ENCODE data around the gene ITGA2. TPM values are rescaled to one million over a fixed set of nuclear protein-coding genes. Genes with fewer than 3 reads are reported as not detected.

ITGA2 gene
- total RNA-seq, 2 experiments from 2014 or later = 0.74 to 0.86 TPM

DNA sequence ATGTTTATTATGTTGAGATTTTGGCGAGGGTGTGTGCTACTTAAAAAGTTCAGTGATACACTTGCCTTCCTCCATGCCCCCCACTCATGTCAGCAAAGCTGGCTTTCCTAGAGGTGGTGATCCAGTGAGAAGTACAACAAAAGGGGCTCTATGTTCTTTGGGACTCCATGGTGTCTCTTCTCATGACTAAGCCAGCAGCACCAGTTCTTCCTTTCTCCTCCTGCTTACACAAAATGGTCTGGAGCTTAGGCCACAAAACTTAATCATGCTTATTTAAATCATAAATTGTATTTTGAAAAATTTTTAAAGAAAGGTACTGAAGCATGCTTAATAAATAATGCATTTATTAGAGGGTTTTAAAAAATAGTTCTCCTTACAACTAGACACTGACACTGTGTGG is 98.0 kb downstream of the ITGA2 start:
- TF ChIP-seq, protein P1, sequence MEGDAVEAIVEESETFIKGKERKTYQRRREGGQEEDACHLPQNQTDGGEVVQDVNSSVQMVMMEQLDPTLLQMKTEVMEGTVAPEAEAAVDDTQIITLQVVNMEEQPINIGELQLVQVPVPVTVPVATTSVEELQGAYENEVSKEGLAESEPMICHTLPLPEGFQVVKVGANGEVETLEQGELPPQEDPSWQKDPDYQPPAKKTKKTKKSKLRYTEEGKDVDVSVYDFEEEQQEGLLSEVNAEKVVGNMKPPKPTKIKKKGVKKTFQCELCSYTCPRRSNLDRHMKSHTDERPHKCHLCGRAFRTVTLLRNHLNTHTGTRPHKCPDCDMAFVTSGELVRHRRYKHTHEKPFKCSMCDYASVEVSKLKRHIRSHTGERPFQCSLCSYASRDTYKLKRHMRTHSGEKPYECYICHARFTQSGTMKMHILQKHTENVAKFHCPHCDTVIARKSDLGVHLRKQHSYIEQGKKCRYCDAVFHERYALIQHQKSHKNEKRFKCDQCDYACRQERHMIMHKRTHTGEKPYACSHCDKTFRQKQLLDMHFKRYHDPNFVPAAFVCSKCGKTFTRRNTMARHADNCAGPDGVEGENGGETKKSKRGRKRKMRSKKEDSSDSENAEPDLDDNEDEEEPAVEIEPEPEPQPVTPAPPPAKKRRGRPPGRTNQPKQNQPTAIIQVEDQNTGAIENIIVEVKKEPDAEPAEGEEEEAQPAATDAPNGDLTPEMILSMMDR (IDR thresholded peaks at IDR 0.05) = no peak
- ChIA-PET POLR2A (no interaction called here), CTCF (interaction anchor here (0.8 to 4.6 kb wide), 3 partner anchors 9 to 138 kb away, joined by 3 to 56 read pairs (median 15); no protein-coding TSS in a partner anchor)
- H3K4me1 Mint-ChIP-seq (ENCODE audit: low read depth) = peaks cover 35% of the 10 kb centered on the region
- intact Hi-C loops (cut with micrococcal nuclease) = no loop called here
- no peak overlapping the region for H3K4me3 Mint-ChIP-seq
- H3K36me3 Mint-ChIP-seq (ENCODE audit: low read depth) = no peaks in the 10 kb centered on the region
- DNase-seq (no peak), ATAC-seq (no peak)
- H3K27me3 Mint-ChIP-seq = no peaks in the 10 kb centered on the region
- no peaks in the 10 kb centered on the region for H3K9me3 Mint-ChIP-seq
- H3K27ac Mint-ChIP-seq = no peak overlapping the region

DNA sequence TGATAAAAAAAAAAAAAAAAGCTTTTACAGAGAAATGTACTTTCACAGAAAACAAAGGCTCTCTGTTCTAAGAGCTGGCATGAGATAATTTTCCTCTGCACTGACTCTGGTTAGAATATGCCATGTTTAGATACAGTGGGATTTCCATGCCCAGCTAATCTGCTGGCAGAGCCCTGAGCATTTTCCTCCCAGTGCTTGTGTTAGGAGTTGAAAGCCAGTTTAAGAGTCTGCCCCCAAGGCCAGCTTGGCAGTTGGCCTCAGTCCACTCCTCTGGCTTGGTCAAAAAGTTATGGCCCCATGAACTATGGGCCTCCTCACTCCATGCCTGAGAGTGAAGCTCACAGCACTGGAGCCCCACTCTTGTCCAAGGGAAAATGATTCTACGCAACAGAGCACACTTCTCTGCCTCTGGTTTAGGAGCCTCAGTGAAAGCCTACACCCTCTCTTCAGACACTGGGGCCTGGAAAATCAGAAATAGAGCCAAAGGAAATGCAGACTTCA is 98.5 kb downstream of the ITGA2 start:
- ChIA-PET CTCF (interaction anchor here (0.8 to 4.6 kb wide), 4 partner anchors 9 to 139 kb away, joined by 3 to 56 read pairs (median 10); no protein-coding TSS in a partner anchor), POLR2A (no interaction called here)
- intact Hi-C loops (cut with micrococcal nuclease) = no loop called here
- H3K4me3 Mint-ChIP-seq = no peak overlapping the region
- H3K27me3 Mint-ChIP-seq = no peaks in the 10 kb centered on the region
- no peaks in the 10 kb centered on the region for H3K9me3 Mint-ChIP-seq
- peaks cover 35% of the 10 kb centered on the region for H3K4me1 Mint-ChIP-seq (ENCODE audit: low read depth)
- no peak for ATAC-seq
- DNase-seq = no peak
- H3K27ac Mint-ChIP-seq = no peak overlapping the region
- TF ChIP-seq, protein P1 (IDR thresholded peaks at IDR 0.05) = no peak
- no peaks in the 10 kb centered on the region for H3K36me3 Mint-ChIP-seq (ENCODE audit: low read depth)

DNA sequence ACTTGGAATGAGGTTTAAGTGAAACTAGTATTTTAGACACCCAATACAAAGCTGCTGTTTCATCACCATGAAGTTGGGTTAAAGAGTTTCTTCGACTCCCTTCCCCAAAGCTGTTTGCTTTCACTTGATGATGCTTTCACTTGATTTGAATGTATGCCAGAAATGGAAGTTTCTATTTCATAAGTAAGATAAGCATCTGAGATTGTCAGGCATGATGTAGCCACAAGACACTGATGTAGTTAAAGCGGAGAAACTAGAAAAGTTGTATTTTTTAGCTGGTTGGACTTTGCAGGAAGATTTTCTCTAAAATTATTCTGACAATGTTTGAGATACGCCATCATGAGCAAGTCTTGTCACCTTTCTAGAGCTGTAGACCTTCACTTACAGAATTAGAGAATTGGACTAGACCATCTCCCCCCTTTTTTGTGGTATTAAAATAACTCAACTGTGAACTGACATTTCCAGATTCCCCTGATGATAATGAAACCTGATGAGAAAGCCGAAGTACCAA is 100.4 kb downstream of the ITGA2 start:
- CTCF ChIA-PET = interaction anchor here (0.7 to 4.6 kb wide), 19 partner anchors 11 to 361 kb away, joined by 3 to 56 read pairs (median 3); partner anchors contain the start of gene MOCS2
- POLR2A ChIA-PET = interaction anchor here (0.8 to 1.4 kb wide), 4 partner anchors 57 to 106 kb away, joined by 3 read pairs; partner anchors contain the start of gene ITGA2
- peak; percentile 82 for ATAC-seq
- H3K27ac Mint-ChIP-seq = peak overlapping the region; percentile 80
- no peak for DNase-seq
- H3K9me3 Mint-ChIP-seq = no peaks in the 10 kb centered on the region
- peaks cover 31% of the 10 kb centered on the region for H3K4me1 Mint-ChIP-seq (ENCODE audit: low read depth)
- TF ChIP-seq, protein P1 (IDR thresholded peaks at IDR 0.05) = no peak
- no peaks in the 10 kb centered on the region for H3K36me3 Mint-ChIP-seq (ENCODE audit: low read depth)
- intact Hi-C loops (cut with micrococcal nuclease) = no loop called here
- H3K27me3 Mint-ChIP-seq = no peaks in the 10 kb centered on the region
- peak overlapping the region; percentile 50 for H3K4me3 Mint-ChIP-seq

DNA sequence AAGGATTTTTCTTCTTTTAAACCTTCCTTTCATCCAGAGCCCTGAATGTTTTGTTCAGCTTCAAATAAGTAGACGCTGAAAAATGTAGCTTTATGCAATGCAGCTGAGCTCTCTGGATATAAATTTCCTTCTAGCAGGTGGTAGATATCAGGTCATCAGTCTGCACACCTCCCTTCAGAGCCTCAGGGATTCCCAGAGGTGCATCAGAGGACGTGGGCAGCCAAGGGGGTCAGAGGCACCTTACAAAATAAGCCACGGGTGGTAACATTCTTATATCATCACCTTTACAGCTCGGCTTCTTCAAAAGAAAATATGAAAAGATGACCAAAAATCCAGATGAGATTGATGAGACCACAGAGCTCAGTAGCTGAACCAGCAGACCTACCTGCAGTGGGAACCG is 101.1 kb downstream of the ITGA2 start:
- peak; percentile 55 for ATAC-seq
- no peaks in the 10 kb centered on the region for H3K36me3 Mint-ChIP-seq (ENCODE audit: low read depth)
- ChIA-PET CTCF (interaction anchor here (0.7 to 4.6 kb wide), 16 partner anchors 11 to 362 kb away, joined by 3 to 56 read pairs (median 3); partner anchors contain the start of gene MOCS2), POLR2A (interaction anchor here (0.8 kb wide), 1 partner anchor 58 kb away, joined by 3 read pairs; no protein-coding TSS in a partner anchor)
- intact Hi-C loops (cut with micrococcal nuclease) = loop anchor here (10.0 kb wide), 2 partner anchors 55 to 305 kb away; partner anchors contain the start of genes ITGA1 and PELO
- H3K27ac Mint-ChIP-seq = no peak overlapping the region
- no peaks in the 10 kb centered on the region for H3K27me3 Mint-ChIP-seq
- TF ChIP-seq, protein P1 (IDR thresholded peaks at IDR 0.05) = no peak
- peak overlapping the region; percentile 3 for H3K4me3 Mint-ChIP-seq
- DNase-seq = peak; percentile 59
- peaks cover 27% of the 10 kb centered on the region for H3K4me1 Mint-ChIP-seq (ENCODE audit: low read depth)
- no peaks in the 10 kb centered on the region for H3K9me3 Mint-ChIP-seq

DNA sequence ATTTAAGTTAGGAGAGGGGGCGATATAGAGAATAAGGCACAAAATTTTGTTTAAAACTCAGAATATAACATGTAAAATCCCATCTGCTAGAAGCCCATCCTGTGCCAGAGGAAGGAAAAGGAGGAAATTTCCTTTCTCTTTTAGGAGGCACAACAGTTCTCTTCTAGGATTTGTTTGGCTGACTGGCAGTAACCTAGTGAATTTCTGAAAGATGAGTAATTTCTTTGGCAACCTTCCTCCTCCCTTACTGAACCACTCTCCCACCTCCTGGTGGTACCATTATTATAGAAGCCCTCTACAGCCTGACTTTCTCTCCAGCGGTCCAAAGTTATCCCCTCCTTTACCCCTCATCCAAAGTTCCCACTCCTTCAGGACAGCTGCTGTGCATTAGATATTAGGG is 102.1 kb downstream of the ITGA2 start:
- Mint-ChIP-seq H3K9me3 (no peaks in the 10 kb centered on the region), H3K4me1 (ENCODE audit: low read depth) (peaks cover 27% of the 10 kb centered on the region), H3K27ac (no peak overlapping the region), H3K4me3 (no peak overlapping the region), H3K36me3 (ENCODE audit: low read depth) (no peaks in the 10 kb centered on the region), H3K27me3 (no peaks in the 10 kb centered on the region)
- TF ChIP-seq, protein P1 (IDR thresholded peaks at IDR 0.05) = no peak
- POLR2A ChIA-PET = interaction anchor here (0.5 to 0.7 kb wide), 3 partner anchors 38 to 142 kb away, joined by 3 read pairs; no protein-coding TSS in a partner anchor
- intact Hi-C loops (cut with micrococcal nuclease) = loop anchor here (10.0 kb wide), 2 partner anchors 56 to 306 kb away; partner anchors contain the start of genes ITGA1 and PELO
- ATAC-seq = no peak
- no peak for DNase-seq
- CTCF ChIA-PET = interaction anchor here (1.8 to 3.8 kb wide), 3 partner anchors 10 to 142 kb away, joined by 4 to 43 read pairs (median 15); no protein-coding TSS in a partner anchor

Measured in activated CD8-positive, alpha-beta T cell treated with anti-CD3 and anti-CD28 coated beads for 36 hours (primary cell).